NB4 (cell line): ENCODE results near the gene UBFD1.

Source experiments
- DNase-seq: peaks from one replicate; pipeline ENCODE4 v3.0.0; 2010; ENCODE audit warnings: low read depth
- H3K4me3 ChIP-seq: one replicate; pipeline ENCODE4 v1.5.1; 2011; ENCODE audit warnings: mild to moderate bottlenecking, low read depth, low read length, moderate library complexity
- MAX ChIP-seq: IDR thresholded peaks from 2 replicates; pipeline ENCODE4 v1.6.1; 2011; ENCODE audit warnings: low read depth, low read length
- MYC ChIP-seq: IDR thresholded peaks from 2 replicates; pipeline ENCODE4 v1.6.1; 2011; ENCODE audit warnings: low read depth, low read length
- POLR2A ChIP-seq: IDR thresholded peaks from 2 replicates; pipeline ENCODE4 v1.6.1; 2011; ENCODE audit warnings: mild to moderate bottlenecking; ENCODE audit not compliant: insufficient read length; ENCODE audit errors: extremely low read depth
- TF ChIP-seq, protein P1 (sequence below): IDR thresholded peaks from one replicate; pipeline ENCODE4 v1.5.1; 2012; ENCODE audit warnings: low read depth, low read length

Gene UBFD1

GRCh38 chr16:23563186-23563585, 5.7 kb downstream of the UBFD1 start:
- no peak overlapping the region for H3K4me3 ChIP-seq
- TF ChIP-seq POLR2A: no peak
- no peak for TF ChIP-seq MAX
- TF ChIP-seq, protein P1, sequence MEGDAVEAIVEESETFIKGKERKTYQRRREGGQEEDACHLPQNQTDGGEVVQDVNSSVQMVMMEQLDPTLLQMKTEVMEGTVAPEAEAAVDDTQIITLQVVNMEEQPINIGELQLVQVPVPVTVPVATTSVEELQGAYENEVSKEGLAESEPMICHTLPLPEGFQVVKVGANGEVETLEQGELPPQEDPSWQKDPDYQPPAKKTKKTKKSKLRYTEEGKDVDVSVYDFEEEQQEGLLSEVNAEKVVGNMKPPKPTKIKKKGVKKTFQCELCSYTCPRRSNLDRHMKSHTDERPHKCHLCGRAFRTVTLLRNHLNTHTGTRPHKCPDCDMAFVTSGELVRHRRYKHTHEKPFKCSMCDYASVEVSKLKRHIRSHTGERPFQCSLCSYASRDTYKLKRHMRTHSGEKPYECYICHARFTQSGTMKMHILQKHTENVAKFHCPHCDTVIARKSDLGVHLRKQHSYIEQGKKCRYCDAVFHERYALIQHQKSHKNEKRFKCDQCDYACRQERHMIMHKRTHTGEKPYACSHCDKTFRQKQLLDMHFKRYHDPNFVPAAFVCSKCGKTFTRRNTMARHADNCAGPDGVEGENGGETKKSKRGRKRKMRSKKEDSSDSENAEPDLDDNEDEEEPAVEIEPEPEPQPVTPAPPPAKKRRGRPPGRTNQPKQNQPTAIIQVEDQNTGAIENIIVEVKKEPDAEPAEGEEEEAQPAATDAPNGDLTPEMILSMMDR: no peak
- no peak for TF ChIP-seq MYC
- no peak for DNase-seq

DNA sequence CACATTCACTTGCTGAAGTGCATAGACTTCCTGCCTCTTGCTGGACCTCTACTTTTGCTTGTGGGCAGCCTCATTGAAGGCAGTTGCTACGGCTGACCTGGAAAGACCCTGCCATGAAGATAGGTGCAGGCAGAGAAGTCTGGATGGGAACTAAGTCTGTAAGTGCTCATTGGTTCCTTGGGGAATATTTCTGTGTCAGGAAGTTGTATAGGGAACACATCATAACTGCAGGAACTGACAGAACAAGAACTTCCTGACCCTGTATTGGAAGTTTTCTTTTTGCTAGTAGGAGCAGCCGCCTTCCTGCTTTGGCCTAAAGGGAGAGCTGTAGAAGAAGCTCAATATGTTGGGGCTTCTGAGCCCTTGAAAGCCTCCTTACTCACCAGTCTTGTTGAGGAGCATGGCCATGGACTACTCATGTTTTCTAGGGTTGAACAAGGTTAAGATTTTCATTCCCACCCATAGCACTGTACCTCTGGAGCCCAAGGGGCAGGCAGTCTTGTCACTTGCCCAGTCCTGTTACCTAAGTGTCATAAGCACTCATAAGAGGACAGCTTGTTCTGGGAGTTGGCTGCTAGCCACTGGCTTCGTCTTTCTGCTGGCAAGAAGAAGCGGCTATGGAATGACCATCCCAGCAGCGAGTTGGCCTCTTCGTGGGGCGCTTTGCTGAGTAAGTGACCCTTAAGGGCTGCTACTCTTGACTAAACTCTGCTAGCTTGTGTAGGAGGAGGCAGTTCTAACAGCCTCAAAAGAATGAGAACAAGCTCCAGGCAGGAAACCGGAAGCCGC, 7.2 kb downstream of the UBFD1 start:
- H3K4me3 ChIP-seq: no peak overlapping the region
- TF ChIP-seq, protein P1: no peak
- TF ChIP-seq POLR2A (no peak), MYC (no peak), MAX (no peak)
- no peak for DNase-seq

DNA sequence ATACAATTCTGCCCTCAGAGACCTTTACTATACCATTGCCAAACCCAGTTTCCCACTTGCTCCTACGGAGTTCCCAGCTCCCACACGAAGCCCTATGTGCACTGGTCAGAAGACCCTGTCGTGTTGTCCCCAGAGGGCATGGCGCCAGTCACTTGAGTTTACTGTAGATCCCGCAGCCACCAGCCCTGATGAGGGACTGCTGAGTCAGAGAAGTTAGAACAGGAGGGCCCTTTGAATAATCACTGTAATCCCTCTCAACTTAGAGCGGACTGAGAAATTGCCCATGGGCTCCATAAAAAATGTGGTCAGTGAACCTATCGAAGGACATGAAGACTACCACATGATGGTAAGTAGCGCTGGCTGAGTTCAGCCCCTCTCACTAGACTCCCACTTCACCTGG, 9.2 kb downstream of the UBFD1 start:
- no peak overlapping the region for H3K4me3 ChIP-seq
- no peak for TF ChIP-seq MAX
- no peak for TF ChIP-seq POLR2A
- TF ChIP-seq, protein P1: no peak
- TF ChIP-seq MYC: no peak

DNA sequence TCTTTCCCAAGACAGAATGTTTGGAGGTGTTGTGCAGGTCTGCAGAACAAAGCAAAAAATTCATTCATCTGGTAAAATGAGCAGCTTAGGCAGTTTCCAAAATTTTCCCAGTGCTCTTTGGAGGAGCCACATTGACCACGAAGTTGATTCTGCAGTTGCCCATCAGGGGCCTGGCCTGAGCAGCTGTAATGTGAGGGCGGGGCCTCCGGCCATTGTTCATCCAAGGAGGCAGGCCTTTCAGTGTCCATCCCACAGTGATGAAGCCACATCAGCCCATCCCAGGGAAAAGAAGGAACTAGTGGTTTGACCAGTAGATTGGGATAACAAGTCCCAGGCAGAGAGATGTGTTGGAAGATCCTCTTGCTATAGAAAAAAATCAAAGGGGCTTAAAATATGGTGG, 10.1 kb downstream of the UBFD1 start:
- no peak for TF ChIP-seq MYC
- no peak overlapping the region for H3K4me3 ChIP-seq

More for the DNA sequence above, 9.2 kb downstream of the UBFD1 start:
- no peak for DNase-seq

GRCh38 chr16:23570992-23571632, 13.6 kb downstream of the UBFD1 start:
- no peak overlapping the region for H3K4me3 ChIP-seq
- TF ChIP-seq POLR2A: no peak
- TF ChIP-seq MYC: no peak
- TF ChIP-seq MAX: no peak
- TF ChIP-seq, protein P1: no peak
- DNase-seq: no peak

More for the DNA sequence above, 10.1 kb downstream of the UBFD1 start:
- no peak for DNase-seq

GRCh38 chr16:23571895-23572294, 14.4 kb downstream of the UBFD1 start:
- H3K4me3 ChIP-seq: no peak overlapping the region
- TF ChIP-seq, protein P1: no peak
- DNase-seq: no peak
